Measurements from ENCODE around the gene KCNF1. TPM values are rescaled to one million over a fixed set of nuclear protein-coding genes. Genes with fewer than 3 reads are reported as not detected.

KCNF1 gene
- total and polyA plus RNA-seq, 10 of the 15 experiments (the other 5 are each of a cell fraction or from before 2014, with no cell fraction given) = not detected

- RAD21 ChIA-PET (ENCODE audit: unreplicated experiment) = interaction anchor here (2.4 kb wide), 1 partner anchor 9 kb away, joined by 5 read pairs; no protein-coding TSS in a partner anchor
- 6% methylated on average over 6 of the region's 6 CpGs for WGBS (ENCODE audit: insufficient coverage, insufficient replicate concordance, low lambda C conversion rate, missing lambda C conversion rate)
- SMC1A ChIA-PET (ENCODE audit: uncharacterized antibody, unreplicated experiment) = interaction anchor here (1.0 to 1.8 kb wide), 2 partner anchors 15 to 19 kb away, joined by 3 to 4 read pairs; no protein-coding TSS in a partner anchor
- H3K4me1 ChIP-seq (ENCODE audit: control insufficient read depth, insufficient read depth, low read length) = no peaks in the 10 kb centered on the region
- no peak for FAIRE-seq
- in situ Hi-C loops (cut with MboI) (no loop called here), intact Hi-C loops (cut with micrococcal nuclease; ENCODE audit: unreplicated experiment) (no loop called here)
- no peak overlapping the region for H3K9ac ChIP-seq (ENCODE audit: control insufficient read depth, insufficient read depth, low read length)
- no peak for DNase-seq (ENCODE audit: low read depth, low spot score)
- no TSS peak for BruUV-seq (replicated peaks)
- no peak overlapping the region for H2AFZ ChIP-seq (ENCODE audit: control insufficient read depth, low read depth, low read length)
- no peaks in the 10 kb centered on the region for H4K20me1 ChIP-seq (ENCODE audit: control insufficient read depth, insufficient read depth)
- no peaks in the 10 kb centered on the region for H3K36me3 ChIP-seq (ENCODE audit: control insufficient read depth in 2 of 2, insufficient read depth in 2 of 2, low read length in 1 of 2)
- H3K9me3 ChIP-seq (replicated peaks; ENCODE audit: control insufficient read depth, insufficient read depth, low read length) = no peaks in the 10 kb centered on the region; the same call in 1 of the 3 replicates
- ATAC-seq = no peak
- H3K4me3 ChIP-seq = no peak overlapping the region
- POLR2A ChIA-PET = no interaction called here
- no peak overlapping the region for H3K27ac ChIP-seq (ENCODE audit: control insufficient read depth, insufficient read depth)
- H3K27me3 ChIP-seq (replicated peaks in 1 of 2; ENCODE audit: control insufficient read depth in 2 of 2, insufficient read depth in 2 of 2, low read length in 1 of 2) = peaks cover 4% of the 10 kb centered on the region in 2 experiments; a peak in 1 of 4 replicates
- H3K79me2 ChIP-seq (ENCODE audit: control insufficient read depth, insufficient read depth, low read length) = no peaks in the 10 kb centered on the region
- H3K4me2 ChIP-seq (ENCODE audit: control insufficient read depth, insufficient read depth) = no peak overlapping the region
- CTCF ChIA-PET = interaction anchor here (2.8 kb wide), 1 partner anchor 55 kb away, joined by 9 read pairs; no protein-coding TSS in a partner anchor
- no peak for TF ChIP-seq BCL3 (IDR thresholded peaks at IDR 0.05; ENCODE audit: borderline replicate concordance, insufficient read depth, low read depth, low read length, poor library complexity, severe bottlenecking)
- no peak for TF ChIP-seq JUND (IDR thresholded peaks at IDR 0.05; ENCODE audit: low read depth, low read length)
- TF ChIP-seq CBX3 (IDR thresholded peaks at IDR 0.05; ENCODE audit: borderline replicate concordance, low read depth) = no peak
- no peak for TF ChIP-seq SREBF2 (IDR thresholded peaks at IDR 0.05; ENCODE audit: low read length)
- no peak for TF ChIP-seq ZNF687 (IDR thresholded peaks at IDR 0.05)
- no peak for TF ChIP-seq SUZ12 (IDR thresholded peaks at IDR 0.05; ENCODE audit: unreplicated experiment)
- no peak for TF ChIP-seq HSF1 (IDR thresholded peaks at IDR 0.05; ENCODE audit: low read depth, low read length)
- TF ChIP-seq STAT1 (conservative IDR thresholded peaks at IDR 0.05) = no peak
- no peak for TF ChIP-seq YBX1 (IDR thresholded peaks at IDR 0.05)
- TF ChIP-seq USF2 (IDR thresholded peaks at IDR 0.05; ENCODE audit: borderline replicate concordance, low read depth, low read length) = no peak
- no peak for TF ChIP-seq TCF7 (IDR thresholded peaks at IDR 0.05; ENCODE audit: borderline replicate concordance)
- TF ChIP-seq SRF (IDR thresholded peaks at IDR 0.05; ENCODE audit: low read depth in 2 of 2, low read length in 2 of 2) = no peak
- TF ChIP-seq RELA (IDR thresholded peaks at IDR 0.05; ENCODE audit: borderline replicate concordance, partially characterized antibody) = no peak
- TF ChIP-seq PBX3 (IDR thresholded peaks at IDR 0.05; ENCODE audit: insufficient replicate concordance, low read depth, low read length) = no peak
These were observed 20.3 kb upstream of the KCNF1 start for GRCh38 chr2:10891390-10891789.
